HepG2 (cell line): ENCODE results near the gene MIB2. TPM values are rescaled to one million over a fixed set of nuclear protein-coding genes. Genes with fewer than 3 reads are reported as not detected.

Source experiments
- MAZ ChIP-seq, 2 experiments: sonication (generic) in 1 of 2; formaldehyde crosslinking in 1 of 2; IDR thresholded peaks; 2 replicates each; pipeline versions ENCODE4 v1.5.0 to v1.6.1; 2012 to 2020; ENCODE audit warnings: low read depth in 2 of 2, mild to moderate bottlenecking in 2 of 2, borderline replicate concordance in 1 of 2, improper control_type of control experiment in 1 of 2, low read length in 1 of 2, missing genetic modification reagents in 1 of 2, moderate library complexity in 1 of 2
- MED13 ChIP-seq: sonication (generic); formaldehyde crosslinking; IDR thresholded peaks from 2 replicates; pipeline ENCODE4 v1.5.0; 2020; ENCODE audit warnings: missing genetic modification reagents
- PCBP2 ChIP-seq: fragments of 200-400 bp; formaldehyde crosslinking; optimal IDR thresholded peaks from 2 replicates; pipeline ENCODE3; 2018; ENCODE audit warnings: low read length, low read depth; ENCODE audit not compliant: poor library complexity, severe bottlenecking
- TBX2 ChIP-seq: sonication (generic); formaldehyde crosslinking; IDR thresholded peaks from 2 replicates; pipeline ENCODE4 v1.5.0; 2020; ENCODE audit warnings: missing genetic modification reagents, mild to moderate bottlenecking, borderline replicate concordance
- ZFP62 ChIP-seq: sonication (generic); formaldehyde crosslinking; IDR thresholded peaks from 2 replicates; pipeline ENCODE4 v1.4.0; 2020; ENCODE audit warnings: missing genetic modification reagents
- ZNF468 ChIP-seq: sonication (generic); formaldehyde crosslinking; IDR thresholded peaks from 2 replicates; pipeline ENCODE4 v1.8.0; 2022; ENCODE audit warnings: mild to moderate bottlenecking, moderate library complexity, missing genetic modification reagents
- ZNF713 ChIP-seq: sonication (generic); formaldehyde crosslinking; IDR thresholded peaks from 2 replicates; pipeline ENCODE4 v1.4.0; 2020; ENCODE audit warnings: mild to moderate bottlenecking, missing genetic modification reagents
- ZNF782 ChIP-seq: sonication (generic); formaldehyde crosslinking; IDR thresholded peaks from 2 replicates; pipeline ENCODE4 v1.4.0; 2020; ENCODE audit warnings: missing genetic modification reagents, mild to moderate bottlenecking, borderline replicate concordance
- polyA plus RNA-seq, 8 experiments: library from polyadenylated mRNA; depleted of rRNA in 3 of 8; stranded (reverse) in 7 of 8; unstranded in 1 of 8; fragments of >200 nt; fragmentation: Illumina TruSeq in 4 of 8; extraction: Trizol in 4 of 8; gene quantifications; 2 replicates each; pipeline versions ENCODE4 v1.2.1 to v1.2.3, GENCODE V29; 2011 to 2016; ENCODE audit warnings: low read depth in 4 of 8, missing spikeins in 1 of 8, mixed read lengths in 1 of 8; ENCODE audit not compliant: insufficient read depth in 1 of 8
- total RNA-seq, 5 experiments: library from RNA; depleted of rRNA; stranded (reverse); fragments of >200 nt; fragmentation: Illumina TruSeq; extraction: Trizol; gene quantifications; 2 replicates each; pipeline ENCODE4 v1.2.3, GENCODE V29; 2016; ENCODE audit warnings: low read depth in 1 of 5
- TF ChIP-seq, protein P1 (sequence below), 2 experiments: fragments of 450-650 bp in 1 of 2; sonication (generic) in 1 of 2; formaldehyde crosslinking in 1 of 2; IDR thresholded peaks; 2 replicates each; pipeline versions ENCODE4 v1.6.1 to v1.8.0; 2016 to 2022; ENCODE audit warnings: antibody characterized with exemption in 1 of 2, mild to moderate bottlenecking in 1 of 2, missing genetic modification reagents in 1 of 2
- TF ChIP-seq, protein P2 (sequence below): sonication (generic); formaldehyde crosslinking; IDR thresholded peaks from 2 replicates; pipeline ENCODE4 v1.4.0; 2020; ENCODE audit warnings: missing genetic modification reagents
- TF ChIP-seq, protein P3 (sequence below): sonication (generic); formaldehyde crosslinking; IDR thresholded peaks from 2 replicates; pipeline ENCODE4 v1.4.0; 2020; ENCODE audit warnings: missing genetic modification reagents, borderline replicate concordance

Gene MIB2
- total and polyA plus RNA-seq, 2 of the 13 experiments (the other 11 are each of a cell fraction or from before 2014, with no cell fraction given): 19.9 to 30.4 TPM

DNA sequence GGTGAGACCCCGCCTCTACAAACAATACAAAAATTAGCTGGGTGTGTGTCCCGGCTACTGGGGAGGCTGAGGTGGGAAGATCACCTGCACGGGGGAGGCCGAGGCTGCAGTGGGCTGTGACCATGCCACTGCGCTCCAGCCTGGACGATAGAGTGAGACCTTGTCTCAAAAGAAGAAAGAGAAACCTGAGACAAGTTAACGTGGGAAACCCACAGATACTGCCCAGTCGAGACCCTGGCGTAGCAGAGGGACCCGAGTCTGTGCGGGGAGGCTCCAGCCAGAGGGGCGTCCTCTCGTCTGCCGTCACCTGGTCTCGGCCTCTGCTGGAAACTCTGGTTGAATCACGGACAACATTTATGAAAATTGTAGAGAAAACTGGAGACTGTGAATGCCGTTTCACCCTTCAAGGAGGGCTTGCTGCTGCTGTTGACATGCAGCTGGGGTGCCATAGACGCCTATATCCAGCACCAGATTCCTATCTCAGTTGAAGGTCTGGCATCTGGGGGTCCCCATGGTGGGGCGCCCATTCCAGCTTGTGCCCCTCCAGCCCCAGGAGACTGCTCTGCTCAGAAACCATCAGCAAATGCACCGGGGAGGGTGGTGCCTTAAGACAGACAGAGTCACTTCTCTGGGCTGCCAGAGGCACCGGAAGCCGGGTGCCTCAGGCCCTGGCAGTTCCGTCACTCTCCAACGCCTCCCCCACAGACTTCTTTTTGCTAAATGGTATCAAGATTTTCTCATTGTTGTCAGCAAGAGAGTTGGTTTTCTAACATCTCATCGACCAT lies 57.1 kb downstream of the MIB2 start (continued):
- TF ChIP-seq, protein P1, sequence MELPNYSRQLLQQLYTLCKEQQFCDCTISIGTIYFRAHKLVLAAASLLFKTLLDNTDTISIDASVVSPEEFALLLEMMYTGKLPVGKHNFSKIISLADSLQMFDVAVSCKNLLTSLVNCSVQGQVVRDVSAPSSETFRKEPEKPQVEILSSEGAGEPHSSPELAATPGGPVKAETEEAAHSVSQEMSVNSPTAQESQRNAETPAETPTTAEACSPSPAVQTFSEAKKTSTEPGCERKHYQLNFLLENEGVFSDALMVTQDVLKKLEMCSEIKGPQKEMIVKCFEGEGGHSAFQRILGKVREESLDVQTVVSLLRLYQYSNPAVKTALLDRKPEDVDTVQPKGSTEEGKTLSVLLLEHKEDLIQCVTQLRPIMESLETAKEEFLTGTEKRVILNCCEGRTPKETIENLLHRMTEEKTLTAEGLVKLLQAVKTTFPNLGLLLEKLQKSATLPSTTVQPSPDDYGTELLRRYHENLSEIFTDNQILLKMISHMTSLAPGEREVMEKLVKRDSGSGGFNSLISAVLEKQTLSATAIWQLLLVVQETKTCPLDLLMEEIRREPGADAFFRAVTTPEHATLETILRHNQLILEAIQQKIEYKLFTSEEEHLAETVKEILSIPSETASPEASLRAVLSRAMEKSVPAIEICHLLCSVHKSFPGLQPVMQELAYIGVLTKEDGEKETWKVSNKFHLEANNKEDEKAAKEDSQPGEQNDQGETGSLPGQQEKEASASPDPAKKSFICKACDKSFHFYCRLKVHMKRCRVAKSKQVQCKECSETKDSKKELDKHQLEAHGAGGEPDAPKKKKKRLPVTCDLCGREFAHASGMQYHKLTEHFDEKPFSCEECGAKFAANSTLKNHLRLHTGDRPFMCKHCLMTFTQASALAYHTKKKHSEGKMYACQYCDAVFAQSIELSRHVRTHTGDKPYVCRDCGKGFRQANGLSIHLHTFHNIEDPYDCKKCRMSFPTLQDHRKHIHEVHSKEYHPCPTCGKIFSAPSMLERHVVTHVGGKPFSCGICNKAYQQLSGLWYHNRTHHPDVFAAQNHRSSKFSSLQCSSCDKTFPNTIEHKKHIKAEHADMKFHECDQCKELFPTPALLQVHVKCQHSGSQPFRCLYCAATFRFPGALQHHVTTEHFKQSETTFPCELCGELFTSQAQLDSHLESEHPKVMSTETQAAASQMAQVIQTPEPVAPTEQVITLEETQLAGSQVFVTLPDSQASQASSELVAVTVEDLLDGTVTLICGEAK (IDR thresholded peaks at IDR 0.05): no peak
- TF ChIP-seq, protein P1 (CRISPR knock-in tag; IDR thresholded peaks at IDR 0.05): no peak
- TF ChIP-seq ZFP62: no peak
- TF ChIP-seq MED13 (CRISPR knock-in tag): no peak
- no peak for TF ChIP-seq TBX2 (CRISPR knock-in tag)
- TF ChIP-seq ZNF782 (CRISPR knock-in tag): no peak
- no peak for TF ChIP-seq PCBP2
- no peak for TF ChIP-seq MAZ (IDR thresholded peaks at IDR 0.05; ENCODE audit: borderline replicate concordance, low read depth, low read length)
- TF ChIP-seq MAZ (CRISPR knock-in tag; IDR thresholded peaks at IDR 0.05; ENCODE audit: low read depth): no peak
- TF ChIP-seq ZNF468 (CRISPR knock-in tag): no peak
- TF ChIP-seq, protein P2, sequence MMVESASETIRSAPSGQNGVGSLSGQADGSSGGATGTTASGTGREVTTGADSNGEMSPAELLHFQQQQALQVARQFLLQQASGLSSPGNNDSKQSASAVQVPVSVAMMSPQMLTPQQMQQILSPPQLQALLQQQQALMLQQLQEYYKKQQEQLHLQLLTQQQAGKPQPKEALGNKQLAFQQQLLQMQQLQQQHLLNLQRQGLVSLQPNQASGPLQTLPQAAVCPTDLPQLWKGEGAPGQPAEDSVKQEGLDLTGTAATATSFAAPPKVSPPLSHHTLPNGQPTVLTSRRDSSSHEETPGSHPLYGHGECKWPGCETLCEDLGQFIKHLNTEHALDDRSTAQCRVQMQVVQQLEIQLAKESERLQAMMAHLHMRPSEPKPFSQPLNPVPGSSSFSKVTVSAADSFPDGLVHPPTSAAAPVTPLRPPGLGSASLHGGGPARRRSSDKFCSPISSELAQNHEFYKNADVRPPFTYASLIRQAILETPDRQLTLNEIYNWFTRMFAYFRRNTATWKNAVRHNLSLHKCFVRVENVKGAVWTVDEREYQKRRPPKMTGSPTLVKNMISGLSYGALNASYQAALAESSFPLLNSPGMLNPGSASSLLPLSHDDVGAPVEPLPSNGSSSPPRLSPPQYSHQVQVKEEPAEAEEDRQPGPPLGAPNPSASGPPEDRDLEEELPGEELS (CRISPR knock-in tag): no peak
- no peak for TF ChIP-seq ZNF713 (CRISPR knock-in tag)
- TF ChIP-seq, protein P3, sequence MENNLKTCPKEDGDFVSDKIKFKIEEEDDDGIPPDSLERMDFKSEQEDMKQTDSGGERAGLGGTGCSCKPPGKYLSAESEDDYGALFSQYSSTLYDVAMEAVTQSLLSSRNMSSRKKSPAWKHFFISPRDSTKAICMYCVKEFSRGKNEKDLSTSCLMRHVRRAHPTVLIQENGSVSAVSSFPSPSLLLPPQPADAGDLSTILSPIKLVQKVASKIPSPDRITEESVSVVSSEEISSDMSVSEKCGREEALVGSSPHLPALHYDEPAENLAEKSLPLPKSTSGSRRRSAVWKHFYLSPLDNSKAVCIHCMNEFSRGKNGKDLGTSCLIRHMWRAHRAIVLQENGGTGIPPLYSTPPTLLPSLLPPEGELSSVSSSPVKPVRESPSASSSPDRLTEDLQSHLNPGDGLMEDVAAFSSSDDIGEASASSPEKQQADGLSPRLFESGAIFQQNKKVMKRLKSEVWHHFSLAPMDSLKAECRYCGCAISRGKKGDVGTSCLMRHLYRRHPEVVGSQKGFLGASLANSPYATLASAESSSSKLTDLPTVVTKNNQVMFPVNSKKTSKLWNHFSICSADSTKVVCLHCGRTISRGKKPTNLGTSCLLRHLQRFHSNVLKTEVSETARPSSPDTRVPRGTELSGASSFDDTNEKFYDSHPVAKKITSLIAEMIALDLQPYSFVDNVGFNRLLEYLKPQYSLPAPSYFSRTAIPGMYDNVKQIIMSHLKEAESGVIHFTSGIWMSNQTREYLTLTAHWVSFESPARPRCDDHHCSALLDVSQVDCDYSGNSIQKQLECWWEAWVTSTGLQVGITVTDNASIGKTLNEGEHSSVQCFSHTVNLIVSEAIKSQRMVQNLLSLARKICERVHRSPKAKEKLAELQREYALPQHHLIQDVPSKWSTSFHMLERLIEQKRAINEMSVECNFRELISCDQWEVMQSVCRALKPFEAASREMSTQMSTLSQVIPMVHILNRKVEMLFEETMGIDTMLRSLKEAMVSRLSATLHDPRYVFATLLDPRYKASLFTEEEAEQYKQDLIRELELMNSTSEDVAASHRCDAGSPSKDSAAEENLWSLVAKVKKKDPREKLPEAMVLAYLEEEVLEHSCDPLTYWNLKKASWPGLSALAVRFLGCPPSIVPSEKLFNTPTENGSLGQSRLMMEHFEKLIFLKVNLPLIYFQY (CRISPR knock-in tag): no peak
